GM20431 (cell line): ENCODE results near the gene NUP85.
"Not testable (repeated sequence)": the region's sequence is repeated elsewhere in the genome, so short reads cannot be mapped to it uniquely, and the experiment has no call there.

Experiments used
- in situ Hi-C: fragments of 300-500 bp; cut with MseI, MboI; formaldehyde crosslinking; loops from one replicate; pipeline ENCODE4 v1.15.0; 2020; ENCODE audit warnings: low sequenced_read_pairs; ENCODE audit not compliant: unreplicated experiment

The NUP85 gene

GRCh38 chr17:75194879-75195278 lies 10.6 kb upstream of the NUP85 start:
- in situ Hi-C loops, result no loop called here

DNA sequence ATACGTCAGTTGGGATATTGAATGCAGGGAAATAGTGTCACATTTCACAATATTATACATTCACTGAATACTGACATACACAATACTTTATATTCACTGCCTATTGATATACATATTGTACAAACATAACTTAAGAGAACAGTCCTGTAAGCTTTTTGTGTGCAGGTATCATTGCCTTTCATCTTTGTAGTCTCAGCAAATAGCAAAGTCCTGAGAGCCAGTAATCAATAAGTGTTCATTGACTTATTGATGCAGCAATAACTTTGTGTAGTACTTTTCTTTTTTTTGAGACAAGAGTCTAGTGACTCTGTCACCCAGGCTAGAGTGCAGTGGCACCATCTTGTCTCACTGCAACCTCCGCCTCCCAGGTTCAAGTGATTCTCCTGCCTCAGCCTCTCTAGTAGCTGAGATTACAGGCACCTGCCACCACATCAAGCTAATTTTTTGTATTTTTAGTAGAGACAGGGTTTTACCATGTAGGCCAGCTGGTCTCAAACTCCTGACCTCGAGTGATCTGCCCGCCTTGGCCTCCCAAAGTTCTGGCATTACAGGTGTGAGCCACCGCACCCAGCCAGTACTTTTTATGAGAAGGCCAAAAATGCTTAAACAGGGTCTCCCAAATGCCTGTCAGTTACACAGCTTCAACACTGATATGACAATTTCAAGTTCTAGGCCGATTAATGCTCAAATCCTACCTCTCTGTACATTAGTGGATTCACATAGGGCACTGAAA lies 5.4 kb upstream of the NUP85 start:
- in situ Hi-C loops, result no loop called here

DNA sequence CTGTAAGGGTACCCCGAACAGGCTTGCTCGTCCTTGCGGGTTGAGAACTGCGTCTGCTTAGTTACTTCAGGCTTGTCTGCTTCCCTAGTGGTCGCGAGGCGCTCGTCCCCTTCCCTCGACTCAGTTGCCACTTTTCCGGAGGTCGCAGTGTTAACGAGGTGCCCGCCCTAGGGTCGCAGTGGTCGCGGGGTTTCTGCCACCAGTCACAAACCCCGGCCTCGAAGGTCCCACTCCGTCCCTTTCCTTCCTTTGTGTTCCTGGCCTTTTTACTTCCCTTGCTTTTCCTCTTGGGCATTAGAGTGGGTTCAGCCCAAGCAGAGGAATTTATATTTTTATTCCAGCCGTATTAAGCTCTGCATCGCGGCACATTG lies 299 bp downstream of the NUP85 start:
- in situ Hi-C loops, result no loop called here

DNA sequence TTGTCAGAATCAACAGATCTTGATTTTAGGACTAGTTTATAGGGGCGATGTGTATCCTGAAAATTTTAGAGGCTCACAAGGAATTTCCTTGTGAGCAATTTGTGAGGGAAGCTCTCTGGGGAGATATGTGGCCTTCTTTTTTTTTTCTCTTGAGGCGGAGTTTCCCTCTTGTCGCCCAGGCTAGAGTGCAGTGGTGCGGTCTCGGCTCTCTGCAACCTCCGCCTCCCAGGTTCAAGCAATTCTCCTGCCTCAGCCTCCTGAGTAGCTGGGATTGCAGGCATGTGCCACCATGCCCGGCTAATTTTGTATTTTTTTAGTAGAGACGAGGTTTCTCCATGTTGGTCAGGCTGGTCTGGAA lies 1.6 kb downstream of the NUP85 start:
- in situ Hi-C loops, result not testable (repeated sequence)

DNA sequence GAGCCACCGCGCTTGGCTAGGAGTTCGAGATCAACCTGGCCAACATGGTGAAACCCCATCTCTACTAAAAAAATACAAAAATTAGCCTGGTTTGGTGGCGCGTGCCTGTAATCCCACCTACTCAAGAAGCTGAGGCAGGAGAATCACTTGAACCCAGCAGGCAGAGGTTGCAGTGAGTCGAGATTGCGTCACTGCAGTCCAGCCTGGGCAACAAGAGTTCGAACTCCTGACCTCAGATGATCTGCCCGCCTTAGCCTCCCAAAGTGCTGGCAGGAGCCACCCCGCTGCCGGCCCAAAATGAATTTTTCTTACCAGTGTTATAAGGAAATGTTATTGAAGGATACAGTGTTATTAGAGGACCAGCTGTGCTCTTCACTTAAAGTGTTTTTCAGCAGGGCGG lies 2.3 kb downstream of the NUP85 start:
- in situ Hi-C loops, result no loop called here

DNA sequence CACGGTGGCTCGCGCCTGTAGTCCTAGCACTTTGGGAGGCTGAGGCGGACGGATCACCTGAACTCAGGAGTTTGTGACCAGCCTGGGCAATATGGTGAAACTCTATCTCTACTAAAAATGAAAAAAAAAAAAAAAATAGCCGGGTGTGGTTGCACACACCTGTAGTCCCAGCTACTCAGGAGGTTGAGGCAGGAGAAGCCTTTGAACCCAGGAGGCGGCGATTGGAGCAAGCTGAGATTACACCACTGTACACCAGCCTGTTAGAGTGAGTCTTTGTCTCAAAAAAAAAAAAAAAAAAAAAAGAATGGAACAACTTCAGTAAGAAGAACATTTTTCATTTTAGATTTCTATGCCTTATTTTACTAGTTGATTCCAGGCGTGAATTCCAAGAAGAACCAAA lies 2.7 kb downstream of the NUP85 start:
- in situ Hi-C loops, result no loop called here

- in situ Hi-C loops, result no loop called here
These were observed 3.6 kb downstream of the NUP85 start for GRCh38 chr17:75209061-75209460.

DNA sequence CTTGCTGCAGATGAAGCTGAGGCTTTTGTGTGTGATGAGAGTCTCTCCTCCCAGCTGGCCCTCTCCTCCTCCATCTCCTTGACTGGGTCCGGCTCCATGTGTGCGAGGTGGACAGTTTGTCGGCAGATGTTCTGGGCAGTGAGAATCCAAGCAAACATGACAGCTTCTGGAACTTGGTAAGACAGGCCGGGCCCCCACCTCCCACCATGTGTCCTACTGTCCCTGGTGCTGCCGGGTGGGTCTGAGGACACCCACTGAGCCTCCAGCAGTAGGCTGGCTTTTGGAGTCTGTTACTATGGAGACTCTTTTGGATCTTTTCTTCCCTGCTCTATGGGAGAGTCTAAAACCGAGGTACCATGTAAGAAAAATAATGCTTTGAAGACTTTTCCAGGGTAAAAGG lies 12.7 kb downstream of the NUP85 start:
- in situ Hi-C loops, result no loop called here

DNA sequence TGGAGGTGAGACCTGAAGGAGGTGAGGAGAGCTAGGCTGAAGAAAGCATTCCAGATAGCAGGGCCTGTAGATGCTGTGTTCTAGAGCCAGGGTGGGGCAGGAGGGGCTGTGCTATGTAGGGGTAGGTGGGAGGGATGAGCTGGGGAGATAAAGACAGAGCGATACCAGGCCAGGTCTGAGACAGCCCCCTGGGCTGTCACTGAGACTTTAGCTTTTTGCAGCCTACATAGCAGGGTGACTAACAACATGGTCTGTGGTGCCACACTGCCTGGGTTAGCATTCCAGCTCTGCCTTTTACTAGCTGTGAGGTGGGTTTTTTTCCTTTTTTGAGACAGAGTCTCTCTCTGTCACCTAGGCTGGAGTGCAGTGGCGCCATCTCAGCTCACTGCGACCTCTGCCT lies 14.3 kb downstream of the NUP85 start:
- in situ Hi-C loops, result no loop called here

- in situ Hi-C loops, result no loop called here
These were observed 19.5 kb downstream of the NUP85 start for GRCh38 chr17:75225016-75225415.

DNA sequence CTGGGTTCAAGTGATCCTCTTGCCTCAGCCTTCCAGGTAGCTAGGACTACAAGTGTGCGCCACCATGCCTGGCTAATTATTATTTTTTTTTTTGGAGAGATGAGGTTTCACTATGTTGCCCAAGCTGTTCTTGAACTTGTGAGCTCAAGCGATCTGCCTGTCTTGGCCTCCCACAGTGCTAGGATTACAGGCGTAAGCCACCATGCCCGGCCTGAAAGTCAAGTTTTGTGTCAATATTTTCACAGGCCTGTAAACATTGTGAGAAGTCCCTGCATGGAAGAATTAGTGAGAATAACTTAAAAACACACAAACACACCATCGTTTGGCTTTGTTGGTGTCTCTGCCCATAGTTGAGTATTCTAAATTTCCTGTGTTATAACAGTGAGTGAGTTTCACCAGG lies 22.2 kb downstream of the NUP85 start:
- in situ Hi-C loops, result no loop called here

DNA sequence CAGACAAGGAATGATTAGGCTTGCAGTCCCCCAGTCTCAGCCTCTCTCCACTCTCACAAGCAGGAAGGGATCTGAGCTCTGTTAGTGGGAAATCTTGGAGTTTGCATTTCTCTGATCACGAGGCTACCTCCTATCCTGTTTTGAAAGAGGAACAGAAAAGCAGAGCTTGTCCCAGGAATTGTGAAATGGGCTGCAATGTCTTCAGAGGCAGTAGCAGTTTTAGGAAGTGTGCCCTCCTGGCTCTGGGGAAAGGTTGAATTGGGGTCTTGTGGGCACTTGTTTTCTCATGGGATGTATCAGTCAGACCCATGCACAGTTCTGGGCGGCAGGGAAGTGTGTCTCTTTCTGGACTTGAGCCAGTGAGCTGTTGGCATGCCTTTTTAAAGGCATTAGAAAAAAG lies 22.8 kb downstream of the NUP85 start:
- in situ Hi-C loops, result no loop called here

GRCh38 chr17:75228847-75229246 lies 23.4 kb downstream of the NUP85 start:
- in situ Hi-C loops, result no loop called here

GRCh38 chr17:75231071-75231470 lies 25.6 kb downstream of the NUP85 start:
- in situ Hi-C loops, result no loop called here

- in situ Hi-C loops, result no loop called here
These were observed 26.4 kb downstream of the NUP85 start for GRCh38 chr17:75231741-75232464.

- in situ Hi-C loops, result no loop called here
These were observed 27.3 kb downstream of the NUP85 start for GRCh38 chr17:75232786-75233185.

GRCh38 chr17:75237100-75238014 lies 31.9 kb downstream of the NUP85 start:
- in situ Hi-C loops, result no loop called here

DNA sequence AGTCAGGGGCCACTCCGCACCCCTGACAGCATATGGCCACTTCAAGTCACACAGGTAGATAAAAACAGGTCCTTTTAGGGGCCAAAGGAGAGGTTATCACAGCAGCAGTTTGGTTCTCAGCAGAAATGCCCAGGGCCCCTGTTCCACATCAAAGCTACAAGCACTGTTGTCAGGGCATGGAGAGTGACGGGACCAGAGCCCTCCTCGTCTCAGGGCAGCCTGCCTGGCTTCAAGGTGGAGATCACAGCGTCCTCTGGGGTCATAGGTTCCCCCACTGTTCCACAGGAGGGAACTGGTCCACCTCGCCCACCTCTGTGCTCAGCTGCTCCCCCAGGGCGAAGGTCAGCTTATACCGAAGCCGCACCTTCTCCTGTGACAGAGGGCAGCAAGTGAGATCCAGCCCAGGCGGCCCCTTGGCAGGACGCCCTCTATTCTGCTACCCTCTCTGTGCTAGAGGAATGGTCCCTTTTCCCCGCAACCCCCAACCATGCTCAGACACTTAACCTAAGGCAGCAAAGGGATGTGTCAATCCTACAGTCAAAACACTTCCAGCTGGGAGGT lies 32.6 kb downstream of the NUP85 start:
- in situ Hi-C loops, result no loop called here

DNA sequence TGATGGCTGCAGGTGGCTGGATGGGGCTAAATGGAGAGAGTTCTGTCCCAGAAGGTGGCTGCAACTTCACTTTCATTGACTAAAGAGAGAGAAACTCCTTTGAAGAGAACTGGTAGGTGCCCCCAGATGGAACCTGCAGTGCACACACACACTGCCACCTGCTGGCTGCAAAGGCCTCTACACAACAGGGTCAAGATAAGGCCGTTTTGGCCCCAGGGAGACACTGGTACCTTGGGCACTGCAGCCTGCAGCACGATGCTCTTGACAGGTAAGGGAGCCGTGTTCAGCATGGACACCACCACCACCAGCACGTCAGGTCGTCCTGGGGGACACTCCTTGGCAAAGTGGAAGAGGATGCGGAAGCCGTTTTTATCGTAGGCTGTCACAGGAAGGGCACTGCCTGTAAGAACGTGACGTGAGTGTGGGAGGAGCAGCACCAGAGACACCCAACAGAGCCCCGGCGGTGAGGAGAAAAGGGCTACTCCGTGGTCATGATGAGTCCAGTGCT lies 33.3 kb downstream of the NUP85 start:
- in situ Hi-C loops, result no loop called here

GRCh38 chr17:75239214-75239613 lies 33.7 kb downstream of the NUP85 start:
- in situ Hi-C loops, result no loop called here
